ENCODE results near the gene MREG.
"Not testable (repeated sequence)": the region's sequence is repeated elsewhere in the genome, so short reads cannot be mapped to it uniquely, and the experiment has no call there.

MREG gene

DNA sequence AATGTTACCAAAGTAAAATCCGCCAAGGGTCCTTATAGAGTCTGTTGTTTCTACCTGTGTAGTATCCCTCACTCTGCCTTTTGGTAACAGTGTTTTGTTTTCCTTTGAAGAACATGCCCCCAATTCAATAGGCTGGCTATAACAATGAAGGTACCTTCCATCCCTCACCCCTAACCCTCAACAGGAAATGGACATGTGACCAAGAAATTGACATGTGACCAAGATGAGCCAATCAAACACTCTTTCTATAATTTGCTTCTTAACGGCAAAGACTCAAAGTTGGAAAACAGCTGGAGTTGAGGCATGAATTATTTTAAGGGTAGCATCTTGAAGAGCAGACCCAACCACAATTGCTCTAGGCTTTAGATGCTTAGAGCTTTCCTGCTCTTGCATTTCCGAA, 5.4 kb upstream of the MREG start:
- no peak for DNase-seq

DNA sequence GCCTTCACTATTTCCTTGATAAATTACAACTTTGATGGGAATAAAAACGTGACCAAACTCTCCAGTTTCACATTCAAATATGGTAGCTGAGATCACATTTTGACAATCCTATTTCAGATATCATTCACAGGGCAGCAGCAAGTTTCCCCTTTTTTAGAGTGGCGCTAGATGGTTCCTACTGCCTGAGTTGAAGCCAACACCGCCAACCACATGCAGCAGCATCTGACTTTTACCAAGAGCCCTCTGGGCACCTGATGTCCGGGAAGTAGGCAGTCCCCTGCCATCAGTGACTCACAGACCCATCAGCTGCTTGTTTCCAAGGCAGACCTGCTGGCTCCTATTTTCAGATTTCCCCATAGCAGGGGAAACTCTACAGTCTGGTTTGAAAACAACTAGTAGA, 4.0 kb upstream of the MREG start:
- DNase-seq = no peak

DNA sequence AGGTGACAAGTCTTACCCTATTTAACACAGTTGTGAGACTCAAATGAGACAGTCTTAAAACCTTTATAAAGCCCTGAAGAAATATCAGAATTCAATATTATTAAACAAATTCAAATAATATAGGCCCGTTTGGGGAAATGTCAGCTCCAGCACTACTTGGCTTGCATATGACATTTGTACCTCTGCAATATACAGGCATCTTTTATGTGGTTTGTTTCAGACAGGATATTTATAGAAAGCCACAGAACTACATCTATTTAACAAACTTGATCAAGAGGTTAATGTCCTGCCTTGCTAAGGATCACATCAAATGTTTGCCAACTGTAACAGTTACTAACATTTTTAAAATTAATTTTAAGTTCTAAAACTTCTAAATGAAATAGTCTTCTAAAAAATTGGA, 3.2 kb upstream of the MREG start:
- DNase-seq = no peak

DNA sequence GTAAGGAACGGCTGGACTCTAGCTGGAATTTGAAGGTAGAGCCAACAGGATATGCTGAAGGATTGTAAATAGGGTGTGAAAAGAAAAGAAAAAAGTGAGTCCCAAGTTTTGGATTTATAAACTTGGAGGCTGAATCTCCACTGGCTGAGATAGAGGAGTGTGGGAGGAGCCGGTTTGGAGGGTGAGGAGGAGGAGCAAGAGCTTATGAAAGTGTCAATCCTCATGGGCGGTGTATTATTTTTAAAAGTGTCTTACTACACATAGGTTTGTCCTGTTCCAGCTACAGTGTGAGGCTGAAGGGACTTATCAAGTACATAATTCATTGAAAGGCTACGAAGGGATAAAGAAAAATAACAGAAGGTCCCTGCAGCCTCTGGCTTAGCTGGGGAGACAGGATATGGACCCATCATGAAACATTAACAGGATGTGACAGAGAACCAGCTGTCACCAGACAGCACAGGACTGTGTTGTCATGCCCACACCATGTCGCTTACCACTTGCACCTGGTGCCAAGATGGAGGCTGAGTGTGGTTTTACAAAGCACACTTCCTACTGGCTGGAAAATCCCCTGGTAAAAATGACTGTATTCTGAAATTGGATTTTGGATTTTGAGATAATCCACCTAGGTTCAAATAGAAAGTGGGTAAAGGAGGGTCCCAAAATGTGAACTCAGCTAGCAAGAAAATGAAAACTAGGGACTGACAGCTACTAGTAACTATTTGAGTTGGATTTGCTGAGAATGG, 2.5 kb upstream of the MREG start:
- no peak for DNase-seq

DNA sequence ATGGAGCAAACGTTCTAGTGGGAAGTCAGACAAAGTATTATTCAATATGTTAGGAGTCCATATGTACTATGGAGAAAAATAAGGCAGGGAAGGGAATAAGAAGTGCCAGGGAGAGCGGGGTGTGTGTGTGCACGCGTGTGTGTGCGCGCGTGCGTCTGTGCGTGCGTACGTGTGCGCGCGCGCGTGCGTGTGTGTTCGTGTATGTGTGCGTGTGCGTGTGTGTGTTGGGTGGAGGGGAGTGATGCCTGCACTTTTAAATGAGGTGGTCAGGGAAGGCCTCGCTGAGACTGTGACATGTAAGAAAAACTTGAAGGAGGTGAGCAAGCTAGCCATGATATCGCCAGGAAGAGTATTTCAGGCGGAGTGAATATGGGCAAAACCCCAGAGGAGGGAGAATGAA, 1.6 kb upstream of the MREG start:
- DNase-seq = no peak

DNA sequence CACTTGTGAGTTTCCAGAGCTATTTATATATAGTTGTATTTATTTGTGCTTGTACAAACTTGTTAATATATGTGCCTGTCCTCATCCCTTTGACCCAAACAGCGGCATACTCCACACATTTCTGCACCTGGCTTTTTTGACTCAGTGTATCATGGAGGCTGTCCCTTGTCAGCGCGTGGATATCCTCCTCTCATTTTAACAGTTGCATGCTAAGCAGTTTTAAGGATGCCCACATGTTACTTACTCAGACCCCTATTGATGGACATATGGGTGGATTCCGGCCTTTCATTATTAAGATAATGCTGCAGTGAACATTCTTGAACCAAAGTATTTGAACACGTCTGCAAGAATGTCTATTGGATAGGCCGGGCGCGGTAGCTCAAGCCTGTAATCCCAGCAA, 655 bp upstream of the MREG start:
- DNase-seq = no peak

DNA sequence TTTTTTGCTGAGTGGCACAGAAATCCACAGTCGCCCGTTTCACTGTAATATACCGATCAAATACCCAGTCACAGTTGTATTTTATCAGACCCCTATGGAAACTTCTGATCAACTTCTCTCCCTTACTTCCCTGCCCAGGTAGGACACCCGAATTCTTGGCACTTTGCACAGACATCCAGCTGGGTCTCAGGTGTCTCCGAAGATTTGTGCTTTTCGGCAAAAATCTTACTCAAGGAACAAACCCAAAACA, 596 bp downstream of the MREG start:
- no peak for DNase-seq

DNA sequence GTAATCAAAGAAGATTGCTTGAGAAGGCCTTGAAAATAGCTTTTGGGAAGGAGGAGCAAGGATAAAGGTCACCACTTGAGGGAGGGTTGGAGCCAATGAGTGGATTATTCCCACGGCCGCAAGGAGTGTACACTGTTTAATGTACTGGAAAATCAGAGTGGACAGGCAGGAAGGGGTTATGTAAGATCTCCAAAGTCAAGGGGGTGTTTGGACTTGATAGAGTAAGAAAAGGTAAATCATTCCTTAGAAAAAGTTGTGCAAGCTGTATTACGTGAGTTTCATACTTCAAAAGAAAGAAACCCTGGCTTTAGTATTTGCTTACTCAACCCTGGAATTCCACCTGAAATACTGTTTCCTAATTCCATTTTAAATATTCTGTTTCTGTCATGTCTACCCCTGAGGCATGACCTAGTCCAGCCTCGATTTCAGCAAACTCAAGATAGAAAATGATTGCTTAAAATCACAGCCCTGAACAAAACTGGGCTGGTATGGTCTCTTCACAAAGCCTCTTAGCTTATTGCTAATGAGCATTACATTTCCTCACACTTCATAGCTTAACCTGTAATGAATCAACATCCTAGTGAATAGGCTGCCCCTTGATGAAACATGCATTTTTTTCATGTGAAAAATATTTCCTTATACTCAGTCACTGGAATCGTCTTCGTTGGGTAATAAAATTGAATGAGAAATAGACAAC, 1.1 kb downstream of the MREG start:
- DNase-seq = peak; percentile 57

DNA sequence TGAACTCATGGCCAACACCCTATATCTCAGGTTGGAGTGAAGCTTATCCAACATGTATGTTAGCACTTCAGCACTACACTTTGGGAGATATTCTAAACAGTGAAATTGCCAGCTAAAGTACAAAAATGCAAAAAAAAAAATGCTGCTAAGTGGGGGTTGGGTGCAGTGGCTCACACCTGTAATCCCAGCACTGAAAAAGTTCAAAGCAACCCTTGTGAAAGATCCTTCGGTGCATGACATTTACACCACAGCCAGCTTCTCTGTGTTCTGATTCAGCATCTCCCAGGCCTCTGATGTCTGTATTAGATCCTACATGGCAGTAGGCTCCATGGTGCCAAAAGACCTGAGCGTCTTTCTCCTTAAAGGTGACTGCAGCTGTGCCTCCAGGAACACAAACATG, 4.1 kb downstream of the MREG start:
- not testable (repeated sequence) for DNase-seq

DNA sequence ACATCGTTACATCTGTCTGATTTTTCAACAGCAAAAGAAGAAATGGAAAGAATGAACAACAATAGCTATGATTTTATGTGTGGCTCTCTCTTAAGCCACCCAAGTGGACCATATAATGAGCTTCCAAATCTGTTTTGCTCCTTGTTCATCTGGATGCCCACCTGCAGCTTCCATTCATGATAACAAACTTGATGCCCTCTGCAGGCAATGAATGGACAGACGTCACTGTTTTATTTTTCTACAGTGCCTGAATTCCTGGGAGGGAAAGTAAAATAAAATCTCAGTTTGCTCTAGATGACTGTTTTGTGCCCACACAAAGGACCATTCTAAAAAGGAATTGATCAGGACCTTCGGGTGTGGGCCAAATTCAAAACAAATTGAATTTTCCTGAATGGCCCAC, 5.0 kb downstream of the MREG start:
- no peak for DNase-seq

DNA sequence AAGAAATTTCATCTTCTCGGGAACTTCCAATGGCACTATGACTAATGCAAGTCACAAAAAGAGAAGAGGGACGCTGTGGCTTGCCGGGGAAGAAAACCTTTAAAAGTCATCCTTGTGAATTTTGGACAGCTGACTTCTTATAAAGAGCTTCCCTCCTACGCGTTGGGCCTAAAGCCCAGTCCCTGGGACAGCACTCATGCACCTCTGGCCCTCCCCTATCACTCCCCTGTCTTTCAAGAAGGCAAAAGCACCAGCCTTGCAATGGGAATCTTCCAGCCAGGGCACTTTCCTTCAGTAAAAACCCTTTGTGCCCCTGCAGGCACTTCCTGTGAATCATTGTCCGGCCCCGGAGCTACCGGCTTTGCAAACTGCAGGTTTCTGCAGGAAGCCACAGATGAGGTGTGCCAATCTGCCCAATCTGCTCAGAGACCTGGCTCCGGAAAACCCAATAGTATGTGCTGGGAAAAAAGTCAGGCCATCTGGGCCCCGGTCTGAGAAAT, 7.1 kb downstream of the MREG start:
- DNase-seq = no peak

DNA sequence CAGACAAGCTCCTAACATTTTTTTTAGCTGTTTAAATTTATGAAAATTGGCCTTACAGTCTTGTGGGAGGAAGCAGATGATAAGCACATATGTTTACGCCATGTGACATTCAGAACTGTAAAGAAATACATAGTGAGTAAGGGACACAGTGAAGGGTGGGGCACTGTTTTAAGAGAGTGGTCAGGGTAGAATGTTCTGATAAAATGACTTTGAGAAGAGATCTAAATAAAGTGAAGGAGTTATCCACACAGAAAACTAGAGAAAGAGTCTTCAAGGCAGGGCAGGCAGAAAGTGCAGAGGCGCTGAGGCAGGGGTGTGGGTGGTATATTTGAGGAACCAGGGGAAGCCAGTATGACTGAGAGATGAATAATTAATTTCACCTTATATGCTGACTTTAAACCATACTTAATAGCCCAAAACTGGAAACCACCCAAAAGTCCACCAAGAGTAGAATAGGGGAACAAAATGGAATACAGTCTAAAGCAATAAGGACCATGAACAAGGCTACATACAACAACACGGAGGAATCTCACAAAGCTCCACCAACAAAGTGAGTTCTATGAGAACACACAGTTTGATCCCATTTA, 8.6 kb downstream of the MREG start:
- no peak for DNase-seq

DNA sequence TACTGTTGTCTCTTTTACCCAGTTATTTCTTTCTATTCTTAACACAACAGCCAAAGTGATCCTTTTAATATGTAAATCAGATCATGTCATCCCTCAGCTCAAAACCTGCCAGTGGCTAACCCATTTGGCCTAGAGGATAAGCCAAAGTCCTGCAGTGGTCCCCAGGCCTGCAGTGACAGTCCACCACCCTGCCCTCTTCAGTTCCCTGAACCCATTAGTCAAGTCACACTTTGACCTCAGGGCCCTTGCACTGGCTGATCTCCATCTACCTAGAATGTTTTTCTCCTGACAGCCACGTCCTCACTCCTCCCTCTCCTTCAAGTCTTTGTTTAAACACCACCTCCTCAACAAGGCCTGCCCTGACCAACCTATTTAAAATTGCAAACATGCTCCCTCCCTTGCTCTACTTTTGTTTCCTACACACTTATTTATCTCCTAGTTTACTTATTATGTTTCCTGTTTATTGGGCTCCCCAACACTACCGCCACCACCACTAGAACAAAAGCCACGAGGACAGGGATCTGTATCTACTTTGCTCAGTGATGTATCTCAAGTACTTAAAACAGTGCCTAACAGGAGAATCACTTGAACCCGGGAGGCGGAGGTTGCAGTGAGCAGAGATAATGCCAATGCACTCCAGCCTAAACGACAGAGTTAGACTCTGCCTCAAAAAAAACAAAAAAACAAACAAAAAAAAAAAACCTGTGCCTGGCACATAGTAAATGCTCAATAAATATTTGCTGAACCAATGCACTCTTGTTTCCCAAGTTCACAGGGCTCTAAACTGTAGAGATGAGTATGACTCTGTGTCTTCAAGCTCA, 9.3 kb downstream of the MREG start:
- no peak for DNase-seq

DNA sequence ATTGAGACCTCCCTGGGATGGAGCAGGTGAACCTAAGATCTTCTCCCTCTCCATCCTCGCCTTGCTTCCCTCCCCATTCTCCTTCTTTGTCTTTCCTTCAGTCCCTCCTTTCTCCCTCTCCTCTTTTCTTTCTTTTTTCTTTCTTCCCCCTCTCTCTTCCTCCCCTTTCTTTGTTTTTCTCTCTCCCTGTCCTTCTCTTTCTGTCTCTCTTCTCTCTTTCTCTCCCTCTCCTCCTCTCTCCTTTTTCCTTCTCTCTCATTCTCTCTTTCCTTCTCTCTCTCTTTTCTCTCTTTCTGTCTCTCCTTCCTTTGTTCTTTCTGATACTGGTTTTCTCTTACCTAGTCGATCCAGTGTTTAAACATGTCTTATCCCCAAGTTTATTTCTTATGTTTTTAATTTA, 10.7 kb downstream of the MREG start:
- no peak for DNase-seq

DNA sequence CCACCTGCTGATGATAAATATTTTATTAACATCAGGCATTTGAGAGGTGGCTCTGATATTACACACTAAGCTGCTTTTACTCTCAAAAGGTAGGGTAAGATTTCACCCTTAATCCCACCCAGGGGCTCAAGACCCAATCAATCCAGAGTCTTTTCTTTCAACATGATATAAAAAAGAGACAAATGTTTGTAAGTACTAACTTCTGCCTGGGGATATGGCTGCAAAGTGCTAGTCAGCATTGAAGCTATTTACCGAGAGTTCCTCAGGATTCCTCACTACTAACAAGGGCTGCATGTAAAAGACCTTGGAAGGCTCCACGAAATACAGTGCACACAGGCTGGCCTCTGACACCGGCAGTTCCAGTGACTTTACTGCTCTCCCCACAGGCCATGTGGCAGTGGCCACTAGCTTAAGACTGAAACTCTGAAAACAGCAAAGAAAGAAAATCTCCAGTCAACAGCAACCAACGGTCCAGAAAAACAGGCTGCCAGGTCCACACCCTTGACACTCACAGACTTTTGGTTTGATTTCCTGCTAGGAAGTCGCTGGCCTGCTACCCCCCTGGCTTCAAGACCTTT, 11.2 kb downstream of the MREG start:
- no peak for DNase-seq

DNA sequence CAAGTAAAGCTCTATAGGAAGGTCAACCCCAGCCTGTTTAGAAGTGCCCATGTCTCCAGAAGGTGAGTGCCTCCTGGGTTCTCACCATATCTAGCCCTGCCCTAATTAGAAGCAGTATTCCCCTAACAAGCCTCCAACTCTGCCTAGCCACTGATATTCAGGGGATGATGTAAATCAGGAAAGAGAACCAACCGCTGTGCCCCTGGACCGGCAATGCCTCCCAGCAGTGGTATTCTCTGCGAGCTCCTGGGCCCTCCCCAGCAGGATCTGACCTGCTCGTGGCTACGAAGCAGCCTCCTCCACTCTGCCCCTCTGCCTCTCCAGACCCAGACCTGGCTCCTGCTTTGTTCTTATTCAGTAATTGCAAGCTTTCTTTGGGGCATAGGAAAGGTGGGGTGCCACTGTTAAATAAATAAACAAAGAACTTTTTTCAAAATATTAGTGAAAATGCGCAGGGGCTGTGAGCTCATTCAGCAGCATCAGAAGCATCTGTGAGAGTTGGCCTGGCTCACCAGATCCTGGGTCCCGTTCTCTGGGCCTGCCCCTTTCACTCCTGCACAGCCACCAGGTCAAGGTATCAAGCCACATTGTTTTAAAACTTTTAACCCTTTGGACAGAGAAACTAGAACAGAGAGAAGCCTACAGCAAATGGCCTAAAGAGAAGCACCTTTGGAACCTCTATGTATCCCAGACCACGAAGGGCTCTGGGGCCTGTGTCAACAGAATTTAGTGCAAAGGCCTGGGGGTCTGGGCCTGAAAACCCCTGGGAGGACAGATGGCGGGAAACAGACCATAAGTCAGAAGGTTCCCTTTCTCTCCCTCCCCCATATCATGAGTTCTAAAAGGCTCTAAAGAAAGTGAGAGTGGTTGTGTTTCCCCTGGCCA, 11.9 kb downstream of the MREG start:
- no peak for DNase-seq

DNA sequence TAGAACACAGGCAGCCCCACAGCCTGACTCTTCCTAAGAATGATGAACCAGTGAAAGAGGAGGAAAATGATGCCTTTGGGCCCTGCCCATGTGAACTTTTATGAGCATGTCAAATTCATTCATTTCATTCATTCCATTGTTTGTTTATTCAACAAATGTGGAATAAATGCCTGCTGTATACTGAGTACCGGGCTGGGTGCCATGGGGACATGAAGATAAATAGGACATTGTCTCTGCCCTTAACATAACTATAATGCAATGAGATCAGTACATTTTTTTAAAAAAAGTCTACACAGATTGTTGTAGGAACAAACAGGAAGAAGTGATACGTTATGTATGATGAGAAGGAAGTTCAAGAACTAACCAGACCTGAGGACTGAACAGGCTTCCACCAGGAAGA, 14.7 kb downstream of the MREG start:
- DNase-seq = no peak

DNA sequence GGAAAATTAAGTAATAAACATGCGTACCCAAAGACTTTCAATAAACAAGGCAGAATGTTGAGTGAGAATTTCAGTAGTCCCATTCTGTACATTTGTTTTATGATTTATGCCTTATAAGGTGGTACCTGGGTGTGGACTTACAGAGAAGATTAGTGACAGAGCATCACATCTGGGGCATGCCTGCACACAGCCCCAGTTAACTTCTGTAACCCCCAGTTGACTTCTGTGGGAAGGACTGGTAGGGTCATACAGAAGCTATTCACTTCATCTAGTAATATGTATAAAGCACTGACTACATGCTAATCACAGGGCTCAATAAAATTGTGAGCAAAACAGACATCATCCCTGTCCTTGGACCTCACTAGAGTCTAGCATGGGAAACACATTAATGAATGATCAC, 16.1 kb downstream of the MREG start:
- no peak for DNase-seq

DNA sequence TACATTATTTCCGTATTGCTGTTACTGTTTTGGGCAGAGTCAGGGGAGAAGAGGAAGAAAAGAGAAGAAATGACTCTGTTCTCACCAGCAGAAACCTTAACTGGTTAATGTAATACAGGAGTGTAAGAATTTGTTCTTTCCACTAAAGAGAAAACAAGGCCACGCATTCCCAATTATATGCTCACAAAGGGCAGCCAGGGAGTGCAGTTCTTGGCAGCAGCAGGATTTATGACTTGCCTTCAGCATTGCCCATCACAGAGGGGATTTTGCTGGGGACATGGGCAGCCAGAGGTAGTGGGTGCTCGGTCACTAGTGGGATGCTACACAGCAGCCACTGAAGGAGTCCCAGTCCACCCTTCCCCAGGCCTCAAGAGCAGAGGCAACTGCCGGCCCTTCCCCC, 18.4 kb downstream of the MREG start:
- no peak for DNase-seq

DNA sequence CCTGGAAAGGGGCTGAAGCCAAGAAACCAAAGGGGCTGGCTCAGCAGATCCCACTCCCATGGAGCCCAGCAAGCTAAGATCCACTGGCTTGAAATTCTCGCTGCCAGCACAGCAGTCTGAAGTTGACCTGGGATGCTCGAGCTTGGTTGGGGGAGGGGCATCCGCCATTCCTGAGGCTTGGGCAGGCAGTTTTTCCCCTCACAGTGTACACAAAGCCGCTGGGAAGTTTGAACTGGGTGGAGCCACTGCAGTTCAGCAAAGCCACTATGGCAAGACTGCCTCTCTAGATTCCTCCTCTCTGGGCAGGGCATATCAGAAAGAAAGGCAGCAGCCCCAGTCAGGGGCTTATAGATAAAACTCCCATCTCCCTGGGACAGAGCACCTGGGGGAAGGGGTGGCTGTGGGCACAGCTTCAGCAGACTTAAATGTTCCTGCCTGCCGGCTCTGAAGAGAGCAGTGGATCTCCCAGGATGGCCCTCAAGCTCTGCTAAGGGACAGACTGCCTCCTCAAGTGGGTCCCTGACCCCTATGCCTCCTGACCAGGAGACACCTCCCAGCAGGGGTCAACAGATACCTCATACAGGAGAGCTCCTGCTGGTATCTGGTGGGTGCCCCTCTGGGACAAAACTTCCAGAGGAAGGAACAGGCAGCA, 24.7 kb downstream of the MREG start:
- DNase-seq = not testable (repeated sequence)

DNA sequence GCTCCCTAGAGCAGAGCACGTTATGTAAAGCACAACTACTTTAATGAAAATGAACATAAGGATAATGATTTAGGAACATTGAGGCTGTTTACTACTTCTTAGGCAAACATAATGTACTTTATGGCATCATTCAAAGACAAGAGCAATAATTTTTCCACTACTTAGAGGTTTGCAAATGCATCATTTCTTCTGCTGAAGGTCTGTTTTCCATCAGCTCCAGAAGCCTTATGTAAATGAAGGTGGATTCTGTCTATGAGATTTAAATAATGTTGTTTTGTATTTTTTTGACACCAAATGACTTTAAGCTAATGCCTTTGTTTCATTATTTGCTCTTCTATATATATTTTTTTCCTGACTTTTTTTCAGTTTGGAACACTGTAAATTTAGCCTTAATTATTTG, 28.1 kb downstream of the MREG start:
- DNase-seq = no peak

DNA sequence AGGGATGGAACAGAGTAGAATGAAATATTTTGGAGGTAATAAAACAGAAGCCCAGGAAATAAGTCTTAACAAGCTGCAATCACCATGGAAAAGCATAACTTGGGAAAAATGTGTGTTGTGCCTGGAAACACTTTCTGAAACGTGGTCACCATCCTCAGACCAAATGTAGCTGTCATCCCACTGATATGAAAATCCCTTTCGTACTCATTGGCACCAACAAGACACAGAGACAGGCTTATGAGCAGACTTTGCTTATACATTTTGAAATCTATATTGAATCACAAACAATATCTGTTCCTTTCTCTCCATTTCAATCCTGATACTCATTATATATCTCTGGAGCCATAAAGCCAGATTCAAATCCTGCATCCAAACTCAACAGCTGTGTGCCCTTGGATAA, 28.7 kb downstream of the MREG start:
- no peak for DNase-seq
